GM12872 (cell line): Measurements from ENCODE around the gene AP1G1.

ENCODE experiments used
- TF ChIP-seq, protein P1 (sequence below): IDR thresholded peaks from 3 replicates; pipeline ENCODE4 v1.5.1; 2011; ENCODE audit warnings: low read depth, mild to moderate bottlenecking, low read length, moderate library complexity; ENCODE audit not compliant: insufficient read depth

Gene AP1G1

DNA sequence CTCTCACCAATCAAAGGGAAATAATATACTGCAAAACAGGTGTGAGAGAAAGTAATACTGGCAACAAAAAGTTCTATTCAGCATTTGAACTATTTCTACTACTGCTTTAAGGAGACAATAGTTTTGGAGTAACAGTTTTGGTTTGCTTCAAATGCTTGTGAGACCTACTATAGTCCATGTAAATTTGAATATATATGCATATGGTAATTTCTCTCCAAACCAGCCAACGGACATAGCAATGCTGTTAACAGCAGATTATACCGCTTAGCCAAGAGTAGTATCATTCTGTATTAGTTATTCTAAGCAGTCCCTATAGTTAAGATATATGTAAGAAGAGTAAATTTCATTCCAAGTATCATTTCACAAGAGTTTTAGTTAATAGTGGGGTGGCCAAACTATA, 102.6 kb downstream of the AP1G1 start:
- TF ChIP-seq, protein P1, sequence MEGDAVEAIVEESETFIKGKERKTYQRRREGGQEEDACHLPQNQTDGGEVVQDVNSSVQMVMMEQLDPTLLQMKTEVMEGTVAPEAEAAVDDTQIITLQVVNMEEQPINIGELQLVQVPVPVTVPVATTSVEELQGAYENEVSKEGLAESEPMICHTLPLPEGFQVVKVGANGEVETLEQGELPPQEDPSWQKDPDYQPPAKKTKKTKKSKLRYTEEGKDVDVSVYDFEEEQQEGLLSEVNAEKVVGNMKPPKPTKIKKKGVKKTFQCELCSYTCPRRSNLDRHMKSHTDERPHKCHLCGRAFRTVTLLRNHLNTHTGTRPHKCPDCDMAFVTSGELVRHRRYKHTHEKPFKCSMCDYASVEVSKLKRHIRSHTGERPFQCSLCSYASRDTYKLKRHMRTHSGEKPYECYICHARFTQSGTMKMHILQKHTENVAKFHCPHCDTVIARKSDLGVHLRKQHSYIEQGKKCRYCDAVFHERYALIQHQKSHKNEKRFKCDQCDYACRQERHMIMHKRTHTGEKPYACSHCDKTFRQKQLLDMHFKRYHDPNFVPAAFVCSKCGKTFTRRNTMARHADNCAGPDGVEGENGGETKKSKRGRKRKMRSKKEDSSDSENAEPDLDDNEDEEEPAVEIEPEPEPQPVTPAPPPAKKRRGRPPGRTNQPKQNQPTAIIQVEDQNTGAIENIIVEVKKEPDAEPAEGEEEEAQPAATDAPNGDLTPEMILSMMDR: no peak

- TF ChIP-seq, protein P1: no peak
Measured at GRCh38 chr16:71703333-71703732, 105.3 kb downstream of the AP1G1 start.

DNA sequence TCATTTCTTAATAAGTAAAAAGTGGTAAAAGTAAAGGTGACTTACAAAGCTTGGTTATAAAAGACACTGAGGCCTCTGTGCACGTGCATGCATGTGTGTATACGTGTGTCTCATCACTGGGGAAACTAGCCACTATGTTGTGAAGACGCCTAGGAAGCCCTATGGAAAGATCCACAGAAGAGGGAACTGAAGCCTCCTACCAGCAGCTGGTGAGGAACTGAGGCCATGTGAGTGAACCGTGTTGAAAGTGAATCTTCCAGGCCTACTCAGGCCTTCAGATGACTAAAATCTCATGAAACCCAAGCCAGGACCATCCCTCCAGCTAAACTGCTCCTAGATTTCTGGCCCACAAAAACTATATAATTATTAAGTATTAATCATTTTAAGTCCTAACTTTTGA, 107.8 kb downstream of the AP1G1 start:
- TF ChIP-seq, protein P1: no peak

DNA sequence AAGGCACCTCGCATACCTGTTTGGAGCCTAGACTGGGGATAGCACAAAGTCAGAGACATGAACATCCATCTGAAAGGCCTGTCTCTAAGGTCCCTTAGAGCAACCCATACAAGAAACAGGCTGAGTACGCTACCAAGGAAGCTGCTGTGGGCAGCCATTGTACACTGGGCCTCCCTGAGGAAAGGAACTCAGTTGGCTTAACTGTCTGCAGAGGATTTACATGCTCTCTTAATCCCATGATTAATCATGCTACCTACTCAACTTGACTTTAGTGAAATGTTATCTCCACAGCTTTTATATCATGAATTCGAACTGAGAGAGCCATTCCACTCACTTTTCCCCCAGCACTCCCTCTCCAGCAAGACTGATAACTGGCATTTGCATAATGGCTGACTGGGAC, 110.1 kb downstream of the AP1G1 start:
- TF ChIP-seq, protein P1: no peak

DNA sequence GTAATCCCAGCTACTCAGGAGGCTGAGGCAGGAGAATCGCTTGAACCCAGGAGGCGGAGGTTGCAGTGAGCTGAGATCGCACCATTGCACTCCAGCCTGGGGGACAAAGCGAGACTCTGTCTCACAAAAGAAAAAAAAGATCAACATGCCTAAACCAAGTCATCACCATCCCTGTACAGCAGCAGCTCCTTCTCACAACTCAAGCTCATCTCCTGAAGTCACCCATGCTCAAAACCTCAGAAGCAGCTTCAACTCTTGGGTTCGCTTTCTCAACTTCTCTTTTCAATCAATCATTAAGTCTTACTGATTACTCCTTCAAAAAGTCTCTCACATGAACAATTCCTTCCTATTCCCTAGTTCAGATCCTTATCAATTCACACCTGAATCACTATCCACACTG, 115.5 kb downstream of the AP1G1 start:
- TF ChIP-seq, protein P1: no peak

GRCh38 chr16:71689901-71690300, 118.7 kb downstream of the AP1G1 start:
- TF ChIP-seq, protein P1: no peak

DNA sequence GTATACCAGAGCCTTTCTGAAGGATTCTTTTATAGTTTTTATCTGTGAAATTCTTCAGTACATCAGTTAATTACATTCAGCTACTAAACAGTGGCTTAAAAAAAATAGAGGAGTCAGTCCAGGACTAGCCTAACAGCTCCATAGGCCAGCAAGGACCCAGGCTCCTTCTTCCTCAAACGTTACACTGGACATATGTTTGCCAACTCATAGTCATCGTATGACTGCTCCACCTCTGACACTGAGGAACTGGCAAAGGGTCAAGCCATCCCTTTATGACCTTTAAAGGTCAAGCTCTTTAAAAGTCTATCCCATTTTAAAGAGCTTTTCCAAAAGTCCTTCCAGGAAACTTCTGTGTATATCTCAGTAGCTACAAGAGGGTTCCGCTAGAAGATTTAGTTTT, 120.8 kb downstream of the AP1G1 start:
- TF ChIP-seq, protein P1: no peak

DNA sequence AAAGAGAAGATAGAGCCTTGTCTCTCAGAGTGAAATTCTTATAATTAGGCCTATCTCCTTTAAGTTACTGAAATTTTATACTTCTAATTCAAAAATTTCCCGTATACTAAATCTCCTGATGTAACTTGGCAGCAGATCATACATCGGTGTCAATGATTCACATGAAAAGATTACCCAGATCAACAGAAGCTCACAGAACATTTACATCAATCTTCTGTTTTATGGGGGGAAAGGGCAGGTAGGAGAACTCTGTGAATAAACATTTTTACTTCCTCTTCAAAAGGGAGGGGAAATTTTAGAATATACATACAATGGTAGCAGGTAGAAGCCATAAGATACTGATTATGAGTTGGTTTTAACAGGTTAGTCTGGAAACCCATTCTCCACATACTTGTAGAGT, 127.3 kb downstream of the AP1G1 start:
- TF ChIP-seq, protein P1: no peak
